Esophagus squamous epithelium (tissue), 4 donors: ENCODE measurements around the gene TOX3.

Experiments
- POLR2A ChIP-seq, 4 donors: fragments of 450-650 bp; IDR thresholded peaks; one replicate each; pipeline ENCODE4 v1.6.1; 2017; ENCODE audit warnings: antibody characterized with exemption in 4 of 4, mild to moderate bottlenecking in 4 of 4, moderate library complexity in 3 of 4
- TF ChIP-seq, protein P1 (sequence below), 6 experiments: fragments of 450-650 bp in 4 of 6; fragments of 200-600 bp in 2 of 6; sonication (generic) in 2 of 6; IDR thresholded peaks; one replicate each; pipeline ENCODE4 v1.5.1; 2016 to 2019; ENCODE audit warnings: antibody characterized with exemption in 6 of 6, mild to moderate bottlenecking in 4 of 6, moderate library complexity in 4 of 6

DNA sequence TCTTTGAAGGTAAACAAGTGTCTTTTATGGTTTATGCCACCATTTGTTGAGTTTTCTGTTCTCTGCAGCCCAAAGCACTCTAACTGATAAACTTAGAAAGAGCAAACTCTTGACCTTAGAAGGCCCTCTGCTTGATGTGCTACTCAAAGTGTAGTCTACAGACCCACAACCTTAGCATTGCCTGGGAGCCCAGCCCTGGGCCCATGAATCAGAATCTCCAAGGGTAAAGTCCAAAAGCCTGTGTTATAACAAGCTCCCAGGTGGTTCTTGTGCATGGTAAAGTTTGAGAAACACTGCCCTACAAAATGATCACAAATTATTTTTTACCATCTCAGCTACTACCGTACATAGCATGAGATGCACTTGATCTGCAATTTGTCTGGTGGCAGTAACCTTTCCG lies 6.0 kb downstream of the TOX3 start:
- TF ChIP-seq, protein P1, sequence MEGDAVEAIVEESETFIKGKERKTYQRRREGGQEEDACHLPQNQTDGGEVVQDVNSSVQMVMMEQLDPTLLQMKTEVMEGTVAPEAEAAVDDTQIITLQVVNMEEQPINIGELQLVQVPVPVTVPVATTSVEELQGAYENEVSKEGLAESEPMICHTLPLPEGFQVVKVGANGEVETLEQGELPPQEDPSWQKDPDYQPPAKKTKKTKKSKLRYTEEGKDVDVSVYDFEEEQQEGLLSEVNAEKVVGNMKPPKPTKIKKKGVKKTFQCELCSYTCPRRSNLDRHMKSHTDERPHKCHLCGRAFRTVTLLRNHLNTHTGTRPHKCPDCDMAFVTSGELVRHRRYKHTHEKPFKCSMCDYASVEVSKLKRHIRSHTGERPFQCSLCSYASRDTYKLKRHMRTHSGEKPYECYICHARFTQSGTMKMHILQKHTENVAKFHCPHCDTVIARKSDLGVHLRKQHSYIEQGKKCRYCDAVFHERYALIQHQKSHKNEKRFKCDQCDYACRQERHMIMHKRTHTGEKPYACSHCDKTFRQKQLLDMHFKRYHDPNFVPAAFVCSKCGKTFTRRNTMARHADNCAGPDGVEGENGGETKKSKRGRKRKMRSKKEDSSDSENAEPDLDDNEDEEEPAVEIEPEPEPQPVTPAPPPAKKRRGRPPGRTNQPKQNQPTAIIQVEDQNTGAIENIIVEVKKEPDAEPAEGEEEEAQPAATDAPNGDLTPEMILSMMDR (IDR thresholded peaks at IDR 0.05): no peak
- TF ChIP-seq POLR2A (IDR thresholded peaks at IDR 0.05): no peak
